H1 (cell line): ENCODE data around the gene ATP6V1F. TPM values are rescaled to one million over a fixed set of nuclear protein-coding genes. Genes with fewer than 3 reads are reported as not detected.

Source experiments
- BCL11A ChIP-seq, 2 experiments: IDR thresholded peaks; one replicate each; pipeline ENCODE4 v1.6.1; 2011; ENCODE audit warnings: low read depth in 2 of 2, low read length in 2 of 2, mild to moderate bottlenecking in 2 of 2
- EP300 ChIP-seq, 2 experiments: IDR thresholded peaks; 1 replicate in 1 of 2; 2 replicates in 1 of 2; pipeline ENCODE4 v1.6.1; 2011 to 2012; ENCODE audit warnings: low read depth in 2 of 2, low read length in 2 of 2, mild to moderate bottlenecking in 2 of 2, borderline replicate concordance in 1 of 2, inconsistent platforms in 1 of 2, moderate library complexity in 1 of 2
- RAD21 ChIP-seq, 2 experiments: IDR thresholded peaks in 1 of 2; conservative IDR thresholded peaks in 1 of 2; 2 replicates each; pipeline ENCODE4 v1.6.1; 2011; ENCODE audit warnings: low read depth in 2 of 2, low read length in 2 of 2, improper control_type of control experiment in 1 of 2, inconsistent platforms in 1 of 2, mild to moderate bottlenecking in 1 of 2, moderate library complexity in 1 of 2
- SP1 ChIP-seq: IDR thresholded peaks from 2 replicates; pipeline ENCODE4 v1.6.1; 2011; ENCODE audit warnings: low read depth, low read length
- TAF1 ChIP-seq: IDR thresholded peaks from 2 replicates; pipeline ENCODE4 v1.6.1; 2011; ENCODE audit warnings: mild to moderate bottlenecking, low read depth, low read length
- polyA plus RNA-seq, 7 experiments: library from polyadenylated mRNA; depleted of rRNA in 3 of 7; stranded (reverse) in 5 of 7; unstranded in 2 of 7; fragments of >200 nt in 5 of 7; fragments of 200-250 nt in 2 of 7; gene quantifications; 1 replicate in 5 of 7; 2 replicates in 1 of 7; 4 replicates in 1 of 7; pipeline versions ENCODE4 v1.2.1 to v1.2.3, GENCODE V29; 2011 to 2013; ENCODE audit warnings: missing spikeins in 2 of 7, mixed read lengths in 2 of 7
- total RNA-seq: library from RNA; stranded (reverse); fragmentation: NEBNext Ultra II Directional; extraction: Animal tissue kit (Norgen Biotek cat#: 25700); gene quantifications from 2 replicates; pipeline ENCODE4 v1.2.1, GENCODE V29; 2021

ATP6V1F gene
- total and polyA plus RNA-seq, 2 of the 8 experiments (the other 6 are each of a cell fraction or from before 2014, with no cell fraction given) = 104 to 318 TPM

DNA sequence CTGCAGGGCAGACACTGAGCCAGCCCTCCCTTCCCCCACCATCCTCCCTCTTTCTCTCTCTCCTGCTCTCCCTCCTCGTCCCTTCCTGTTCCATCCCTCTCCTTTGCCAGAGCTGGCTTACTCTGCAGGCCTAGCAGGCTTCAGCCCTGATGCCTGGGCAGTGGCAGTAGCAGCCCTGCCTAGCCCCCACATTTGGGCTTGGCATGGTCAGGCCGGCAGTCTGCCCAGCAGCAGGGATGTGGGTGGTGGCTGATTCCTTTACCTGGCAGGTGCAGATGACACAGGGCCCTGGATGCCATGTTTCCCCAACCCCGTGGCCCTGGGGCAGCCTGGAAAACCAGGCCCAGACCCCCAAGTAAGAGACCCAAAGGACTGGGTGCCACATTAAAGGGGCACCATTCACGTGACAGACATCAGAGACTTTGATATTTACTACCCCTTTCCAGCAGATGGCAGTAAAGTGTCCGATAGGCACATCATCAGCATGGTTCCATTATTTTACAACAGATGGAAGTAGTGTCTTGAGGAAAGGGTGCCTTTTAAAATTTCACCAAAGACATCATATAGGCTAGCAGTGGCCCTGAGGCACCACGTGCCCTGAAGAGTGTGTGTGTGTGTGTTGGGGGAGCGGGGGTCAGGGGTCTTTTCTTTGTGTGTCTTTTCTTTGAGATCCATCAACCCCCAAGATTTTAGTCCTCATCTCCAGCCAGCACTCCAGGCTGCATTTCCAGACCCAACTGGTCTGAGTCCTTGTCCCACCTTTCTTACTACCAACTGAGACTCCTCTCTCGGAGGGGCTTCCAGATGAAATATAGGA is 41.9 kb downstream of the ATP6V1F start (continued):
- no peak for TF ChIP-seq EP300 (IDR thresholded peaks at IDR 0.05; ENCODE audit: borderline replicate concordance in 1 of 2, low read depth in 2 of 2, low read length in 2 of 2)
- TF ChIP-seq TAF1 = no peak
- TF ChIP-seq BCL11A (IDR thresholded peaks at IDR 0.05; ENCODE audit: low read depth in 2 of 2, low read length in 2 of 2) = no peak
- peak; percentile 50; the same call in 1 of the 2 replicates for TF ChIP-seq SP1
- peak; percentile 71 for TF ChIP-seq RAD21 (IDR thresholded peaks at IDR 0.05 in 1 of 2, conservative IDR thresholded peaks at IDR 0.05 in 1 of 2; ENCODE audit: low read depth in 2 of 2, low read length in 2 of 2)
